ENCODE measurements around the gene BTBD2.
"Not testable (repeated sequence)": the region's sequence is repeated elsewhere in the genome, so short reads cannot be mapped to it uniquely, and the experiment has no call there.

The BTBD2 gene

DNA sequence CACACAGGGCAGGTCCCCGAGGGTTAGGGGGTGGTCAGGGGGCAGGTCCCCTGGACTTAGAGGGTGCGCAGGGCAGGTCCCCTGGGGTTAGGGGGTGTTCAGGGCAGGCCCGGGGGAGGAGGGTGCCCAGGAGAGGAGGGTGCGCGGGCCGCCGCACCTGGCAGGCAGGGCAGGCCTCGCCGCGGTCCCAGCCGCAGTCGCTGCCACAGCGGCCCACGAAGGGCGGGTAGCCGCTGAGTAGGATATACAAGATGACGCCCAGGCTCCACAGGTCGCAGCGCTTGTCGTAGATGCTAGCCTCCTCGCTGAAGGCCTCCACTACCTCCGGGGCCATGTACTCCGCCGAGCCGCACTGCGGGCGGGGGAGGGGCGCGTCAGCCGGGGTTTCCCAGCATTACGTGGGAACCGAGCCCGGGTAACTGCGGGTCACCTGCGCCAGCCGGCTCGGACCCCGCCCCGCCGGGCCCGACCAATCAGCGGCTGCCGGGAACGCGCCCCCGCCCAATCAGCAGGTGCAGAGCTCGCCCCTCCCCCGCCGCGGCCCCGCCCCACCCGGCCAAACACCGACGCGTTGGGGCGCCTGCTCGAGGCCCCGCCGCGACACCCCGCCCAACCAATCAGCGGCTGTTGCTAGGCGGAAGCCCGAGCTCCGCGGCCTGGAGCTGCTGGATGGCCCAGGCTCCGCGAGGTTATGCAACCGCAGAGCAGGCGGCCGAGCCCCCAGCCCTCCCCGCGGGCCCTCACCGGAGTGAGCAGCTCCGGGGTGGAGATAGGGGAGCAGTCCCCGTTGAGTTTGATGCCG, 26.4 kb upstream of the BTBD2 start:
- no peak overlapping the region for H3K4me3 ChIP-seq (ENCODE audit: low read depth, low read length)
- peak; percentile 77 for DNase-seq (ENCODE audit: low read depth)

DNA sequence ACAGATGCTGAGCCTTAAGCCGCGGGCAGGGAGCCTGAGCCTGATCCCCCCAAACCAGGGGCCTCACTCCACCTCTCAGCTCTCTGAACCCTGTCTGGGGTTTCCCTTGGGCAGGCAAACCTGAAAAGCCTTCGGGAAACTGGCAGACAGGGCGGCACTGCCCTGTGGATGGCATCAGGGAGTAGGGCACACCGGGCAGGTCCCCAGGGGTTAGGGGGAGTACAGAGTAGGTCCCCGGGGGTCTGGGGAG, 25.8 kb upstream of the BTBD2 start:
- H3K4me3 ChIP-seq (ENCODE audit: low read depth, low read length), result no peak overlapping the region
- DNase-seq (ENCODE audit: low read depth), result no peak

DNA sequence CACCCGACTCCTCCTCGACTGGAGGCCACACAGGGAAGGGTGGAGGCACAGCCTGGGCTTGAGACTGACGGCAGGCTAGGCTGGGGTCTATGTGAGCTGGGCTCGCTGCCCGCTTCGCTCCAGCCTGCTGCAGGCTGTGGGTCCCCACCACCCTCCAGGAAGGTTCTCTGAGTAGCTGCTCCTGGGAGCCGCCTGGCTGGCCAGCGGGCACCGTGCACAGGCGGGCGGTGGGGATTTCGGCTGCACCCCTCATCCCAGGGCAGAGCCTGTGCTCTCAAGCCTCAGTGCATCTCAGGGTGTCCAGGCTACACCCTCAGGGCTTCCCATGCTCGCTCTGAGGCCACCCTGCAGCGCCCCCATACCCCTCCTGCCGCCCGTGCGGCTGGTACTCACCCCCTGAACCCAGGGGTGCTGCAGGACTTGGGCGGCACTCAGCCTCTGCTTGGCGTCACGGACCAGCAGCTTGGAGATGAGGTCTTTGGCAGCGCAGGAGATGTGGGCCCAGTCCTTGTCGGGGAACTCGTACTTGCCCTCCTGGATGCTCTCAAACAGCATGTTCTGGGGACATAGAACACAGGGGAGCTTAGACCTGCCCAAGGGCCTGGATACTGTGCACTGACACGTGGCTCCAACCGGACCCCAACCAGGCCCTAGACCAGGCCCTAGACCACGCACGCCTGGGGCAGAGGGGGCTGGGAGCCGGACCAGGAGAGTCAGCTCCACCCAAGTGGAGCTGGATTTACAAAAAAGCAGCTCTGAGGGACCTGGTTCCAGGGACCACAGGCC, 25.3 kb upstream of the BTBD2 start:
- no peak for DNase-seq (ENCODE audit: low read depth)
- no peak overlapping the region for H3K4me3 ChIP-seq (ENCODE audit: low read depth, low read length)

DNA sequence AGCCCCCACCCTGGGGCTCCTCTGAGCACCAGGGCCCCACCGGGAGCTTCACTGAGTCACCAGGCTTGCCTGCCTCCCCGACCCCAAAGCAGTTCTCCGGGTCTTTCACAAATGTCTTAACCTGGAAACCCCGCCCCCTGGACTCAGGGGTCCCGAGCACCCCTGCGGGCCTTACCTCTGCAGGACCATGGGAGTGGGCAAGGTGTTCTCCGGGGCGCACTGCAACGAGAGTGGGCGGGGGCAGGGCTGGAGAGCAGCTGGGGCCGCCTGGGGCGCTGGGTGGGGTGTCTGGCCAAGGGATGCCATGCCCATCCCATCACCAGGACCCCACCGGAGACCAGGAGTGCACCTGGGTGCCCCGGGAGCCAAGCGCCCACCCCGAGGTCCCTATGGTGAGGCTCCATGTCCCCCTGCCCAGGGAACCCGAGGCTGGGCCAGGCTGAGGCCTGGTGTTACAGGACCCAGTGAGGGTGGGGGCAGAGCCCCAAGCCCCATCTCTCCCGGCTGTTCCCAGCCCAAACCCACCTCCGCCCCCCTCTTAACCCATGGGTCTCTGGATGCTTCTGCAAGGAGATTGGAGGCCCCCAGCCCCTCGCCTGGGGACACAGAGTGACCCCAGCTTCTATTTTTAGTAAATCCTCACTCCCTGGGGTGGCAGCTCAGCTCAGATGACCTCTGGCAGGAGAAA, 24.6 kb upstream of the BTBD2 start:
- DNase-seq (ENCODE audit: low read depth), result no peak
- H3K4me3 ChIP-seq (ENCODE audit: low read depth, low read length), result no peak overlapping the region

DNA sequence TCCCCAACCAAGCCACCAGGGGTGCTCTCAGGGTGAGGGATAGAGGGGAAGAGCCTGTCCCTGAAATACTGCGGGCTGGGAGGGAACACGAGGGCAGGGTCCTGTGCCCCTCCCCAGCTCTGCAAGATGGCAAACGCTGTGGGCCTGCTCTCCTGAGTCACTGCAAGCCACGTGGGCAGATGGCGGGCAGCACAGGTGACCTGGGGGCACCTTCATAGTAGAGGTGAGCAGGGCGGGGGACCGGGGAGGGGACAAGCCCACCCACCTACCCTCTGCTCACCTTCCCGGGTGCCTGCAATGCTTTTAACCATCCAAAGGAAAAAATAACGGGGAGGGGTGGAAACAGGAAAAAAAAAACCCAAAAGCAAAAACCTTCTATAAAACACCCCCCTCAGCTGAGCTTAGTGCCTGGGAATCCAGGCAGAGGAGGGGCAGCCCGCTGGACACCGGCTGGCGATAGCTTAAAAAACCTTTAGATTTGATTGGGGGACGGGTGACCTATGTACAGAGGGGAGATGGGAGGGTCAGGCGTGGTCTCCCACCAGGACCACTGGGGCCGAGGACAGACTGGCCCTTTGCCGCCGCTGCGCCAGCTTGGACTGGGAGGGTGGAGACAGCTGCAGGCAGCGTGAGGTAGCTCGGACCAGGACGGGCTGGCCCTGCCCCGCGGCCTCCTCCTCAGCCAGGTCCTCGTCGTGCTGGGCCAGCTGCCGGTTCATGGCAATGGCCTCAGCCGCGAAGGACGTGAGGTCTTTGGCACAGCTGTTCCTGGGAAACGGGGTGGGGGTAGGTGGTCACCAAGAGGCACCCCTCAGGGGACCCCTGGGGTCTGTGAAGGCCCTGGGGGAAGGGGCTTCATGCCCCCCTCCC, 23.8 kb upstream of the BTBD2 start:
- no peak overlapping the region for H3K4me3 ChIP-seq (ENCODE audit: low read depth, low read length)
- no peak for DNase-seq (ENCODE audit: low read depth)

DNA sequence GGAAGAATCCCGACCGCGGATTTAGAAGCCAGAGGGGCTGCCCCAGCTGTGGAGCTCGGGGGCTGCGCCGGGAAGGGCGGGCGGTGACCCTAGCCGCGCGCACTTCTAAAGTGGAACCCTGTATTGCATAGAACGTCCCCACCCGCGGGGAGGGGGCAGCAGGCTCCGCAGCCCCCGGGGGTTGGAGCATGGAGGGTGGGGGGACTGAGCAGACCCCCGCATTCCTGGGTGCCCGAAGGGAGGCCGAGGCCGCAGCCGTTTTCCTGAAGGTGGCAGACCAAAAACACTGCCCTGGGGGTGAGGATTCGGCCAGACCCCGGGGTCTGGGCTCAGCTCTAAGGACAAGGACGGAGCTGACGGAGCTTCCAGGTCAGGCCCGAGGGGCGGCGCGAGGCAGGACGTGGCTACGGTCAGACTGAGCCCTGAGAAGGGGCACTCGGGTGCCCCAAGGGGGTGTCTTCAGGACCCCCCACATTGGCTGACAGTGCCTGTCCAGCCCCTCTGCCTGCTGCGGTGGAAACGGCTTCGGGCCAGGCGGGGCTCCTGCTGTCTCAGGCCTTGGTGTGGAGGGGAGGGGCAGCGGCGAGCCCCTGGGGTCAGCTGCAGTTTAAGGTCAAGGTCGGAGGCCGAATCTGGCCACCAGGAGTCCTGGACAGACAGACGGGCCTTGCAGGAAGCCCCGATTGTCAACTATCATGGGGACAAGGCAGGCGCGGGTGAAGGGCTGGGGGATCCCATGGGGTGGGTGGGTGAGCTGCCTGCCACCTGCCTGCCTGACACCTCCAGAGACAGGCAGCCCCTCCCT, 23.0 kb upstream of the BTBD2 start:
- no peak overlapping the region for H3K4me3 ChIP-seq (ENCODE audit: low read depth, low read length)
- no peak for DNase-seq (ENCODE audit: low read depth)

DNA sequence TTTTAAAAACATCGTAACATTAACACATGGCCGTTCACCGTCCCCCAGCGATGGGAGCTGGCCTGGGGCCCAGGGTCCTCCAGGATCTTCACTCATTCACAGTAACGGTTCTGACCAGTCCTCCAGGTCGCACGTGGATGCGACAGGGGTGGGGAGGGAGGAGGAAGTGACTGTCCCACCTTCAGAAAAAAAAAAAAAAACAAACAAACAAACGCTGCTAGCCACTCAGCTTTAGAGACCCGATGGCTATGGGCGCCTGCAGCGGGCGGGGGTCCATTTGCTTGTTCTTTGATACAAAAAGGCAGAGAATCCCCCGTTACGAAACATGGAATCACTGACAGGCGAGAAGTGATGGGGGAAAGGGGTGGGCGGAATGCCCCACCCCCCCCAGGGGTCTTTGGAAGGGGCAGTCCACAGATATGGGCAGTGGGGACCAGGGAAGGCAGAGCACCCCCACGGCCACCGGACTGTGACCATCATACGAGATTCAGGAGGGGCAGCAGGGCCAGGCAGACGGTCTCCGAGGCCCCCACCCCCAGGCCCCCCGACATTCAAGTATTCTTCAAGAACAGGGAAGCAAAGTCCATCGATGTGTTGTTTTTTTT, 22.2 kb upstream of the BTBD2 start:
- no peak overlapping the region for H3K4me3 ChIP-seq (ENCODE audit: low read depth, low read length)
- no peak for DNase-seq (ENCODE audit: low read depth)

DNA sequence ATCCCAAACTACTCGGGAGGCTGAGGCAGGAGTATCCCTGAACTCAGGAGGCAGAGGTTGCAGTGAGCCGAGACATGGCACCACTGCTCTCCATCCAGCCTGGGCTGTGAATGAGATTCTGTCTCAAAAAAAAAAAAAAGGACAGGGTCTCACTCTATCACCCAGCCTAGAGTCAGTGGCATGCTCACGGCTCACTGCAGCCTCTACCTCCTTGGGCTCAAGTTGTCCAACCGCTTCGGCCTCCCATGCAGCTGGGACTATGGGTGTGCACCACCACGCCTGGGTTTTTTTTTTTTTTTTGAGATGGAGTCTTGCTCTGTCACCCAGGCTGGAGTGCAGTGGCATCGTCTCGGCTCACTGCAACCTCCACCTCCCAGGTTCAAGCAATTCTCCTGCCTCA, 20.9 kb upstream of the BTBD2 start:
- no peak overlapping the region for H3K4me3 ChIP-seq (ENCODE audit: low read depth, low read length)
- no peak for DNase-seq (ENCODE audit: low read depth)

DNA sequence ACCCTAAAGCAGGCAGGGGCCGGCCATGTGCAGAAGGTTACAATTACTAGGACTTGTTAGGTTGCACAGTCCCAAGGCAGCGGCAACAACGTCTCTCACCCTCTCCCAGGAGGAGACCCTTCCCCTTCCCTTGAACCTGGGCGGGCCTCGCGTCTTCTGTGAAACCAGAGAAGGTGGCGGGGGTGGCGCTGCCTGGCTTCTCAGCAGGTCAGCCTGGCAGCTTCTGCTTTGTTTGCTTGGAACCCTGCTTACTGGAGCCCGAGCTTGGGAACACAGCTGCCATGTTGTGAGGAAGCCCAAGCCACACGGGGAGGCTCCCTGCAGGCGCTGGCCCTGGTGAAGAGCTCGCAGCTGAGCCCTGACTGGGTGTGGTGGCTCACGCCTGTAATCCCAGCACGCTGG, 20.1 kb upstream of the BTBD2 start:
- DNase-seq (ENCODE audit: low read depth), result no peak
- no peak overlapping the region for H3K4me3 ChIP-seq (ENCODE audit: low read depth, low read length)

DNA sequence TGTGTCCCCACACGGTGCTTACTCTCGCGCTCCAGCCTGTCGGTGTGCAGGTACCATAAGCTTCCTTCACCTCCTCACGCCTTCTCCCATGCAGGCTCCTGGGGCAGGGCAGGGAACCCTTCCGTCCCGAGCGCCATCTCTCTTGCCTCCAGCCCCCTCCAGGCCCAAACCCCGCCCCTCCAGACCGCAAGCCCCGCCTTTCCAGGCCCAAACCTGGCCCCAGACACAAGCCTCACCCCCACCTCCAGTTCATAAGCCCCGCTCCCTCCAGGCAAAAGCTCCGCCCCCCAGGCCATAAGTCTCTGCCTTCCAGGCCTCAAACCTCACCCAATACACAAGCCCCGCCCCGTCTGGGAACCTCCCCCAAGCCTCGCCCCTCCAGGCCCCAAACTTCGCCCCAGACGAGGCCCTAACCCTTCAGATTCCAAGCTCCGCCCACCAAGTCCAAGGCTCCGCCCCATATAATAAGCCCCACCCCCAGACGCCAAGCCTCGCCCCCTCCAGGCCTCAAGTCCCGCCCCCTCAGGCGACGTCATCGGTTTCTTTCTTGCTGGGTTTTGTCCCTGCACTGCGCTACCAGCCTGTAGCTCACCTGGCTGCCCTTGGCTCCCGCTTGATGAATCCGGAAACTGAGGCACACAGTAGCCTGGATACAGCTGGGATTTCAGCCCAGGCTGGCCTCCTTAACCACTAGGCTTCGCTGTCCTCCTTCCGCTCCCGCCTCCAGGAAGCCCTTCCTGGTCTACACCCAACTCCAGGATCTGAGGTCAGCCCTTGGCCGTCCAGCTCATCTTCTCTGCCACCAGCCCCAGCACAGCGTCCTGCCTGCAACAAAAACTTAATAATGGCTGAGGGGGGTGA, 19.4 kb upstream of the BTBD2 start:
- DNase-seq (ENCODE audit: low read depth), result no peak
- no peak overlapping the region for H3K4me3 ChIP-seq (ENCODE audit: low read depth, low read length)

DNA sequence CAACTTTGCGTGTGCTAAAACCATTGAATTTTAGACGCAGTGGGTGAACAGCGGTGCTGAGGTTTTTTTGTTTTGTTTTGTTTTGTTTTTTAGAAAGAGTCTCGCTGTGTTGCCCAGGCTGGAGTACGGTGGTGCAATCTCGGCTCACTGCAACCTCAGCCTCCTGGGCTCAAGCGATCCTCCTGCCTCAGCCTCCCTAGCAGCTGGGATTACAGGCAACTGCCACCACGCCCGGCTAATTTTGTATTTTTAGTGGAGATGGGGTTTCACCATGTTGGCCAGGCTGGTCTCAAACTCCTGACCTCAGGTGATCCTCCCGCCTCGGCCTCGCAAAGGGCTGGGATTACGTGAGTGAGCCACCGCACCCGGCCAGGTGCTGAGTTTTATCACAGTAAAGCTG, 18.7 kb upstream of the BTBD2 start:
- not testable (repeated sequence) for DNase-seq (ENCODE audit: low read depth); H3K4me3 ChIP-seq (ENCODE audit: low read depth, low read length)

DNA sequence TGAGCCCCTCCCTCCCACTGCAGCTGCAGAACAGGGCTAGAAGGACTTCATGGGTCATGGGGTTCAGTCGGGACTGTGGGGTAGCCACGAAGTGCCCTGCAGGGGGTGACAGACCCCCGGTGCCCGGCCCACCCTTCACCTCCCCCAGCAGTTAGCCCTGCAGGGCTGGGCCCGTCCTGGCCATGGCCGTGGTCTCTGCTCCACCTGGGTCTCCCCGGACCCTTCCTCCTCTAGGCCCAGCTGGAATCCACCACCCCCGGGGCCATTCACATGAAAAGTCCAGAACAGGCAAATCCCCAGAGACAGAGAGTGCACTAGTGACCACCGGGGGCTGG, 18.3 kb upstream of the BTBD2 start:
- H3K4me3 ChIP-seq (ENCODE audit: low read depth, low read length), result no peak overlapping the region
- no peak for DNase-seq (ENCODE audit: low read depth)

DNA sequence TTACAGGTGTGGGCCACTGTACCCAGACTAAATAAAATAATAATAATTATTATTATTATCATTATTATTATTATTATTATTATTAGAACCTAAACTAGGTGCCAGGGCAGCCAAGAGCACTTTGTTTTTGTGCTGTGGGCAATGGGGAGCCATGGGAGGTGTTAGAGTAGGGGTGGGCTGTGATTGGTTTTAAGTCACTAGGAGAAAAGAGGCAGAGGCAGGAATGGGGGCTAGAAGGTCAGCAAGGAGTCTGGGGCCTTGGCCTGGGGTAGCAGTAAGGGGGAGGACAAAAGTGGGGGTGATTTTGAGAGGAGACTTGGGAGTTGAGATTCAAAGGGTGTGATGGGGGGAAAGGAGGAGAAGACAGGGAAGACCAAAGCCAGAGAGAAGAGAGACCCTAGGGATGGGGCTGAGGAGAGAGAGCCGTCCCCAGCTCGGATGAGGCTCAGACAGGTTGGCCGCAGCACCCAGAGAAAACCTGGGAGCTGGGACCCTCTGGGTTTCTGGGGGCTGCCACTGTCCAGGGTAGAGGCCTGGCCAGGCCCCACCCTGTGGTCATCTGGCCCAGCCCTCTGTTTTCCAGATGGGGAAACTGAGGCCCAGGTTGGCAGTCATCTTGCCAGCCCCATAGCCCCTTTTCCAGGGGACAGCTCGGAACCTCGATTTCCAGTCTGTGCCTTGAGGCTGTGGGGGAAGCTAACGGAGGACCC, 17.8 kb upstream of the BTBD2 start:
- DNase-seq (ENCODE audit: low read depth), result no peak
- H3K4me3 ChIP-seq (ENCODE audit: low read depth, low read length), result no peak overlapping the region

DNA sequence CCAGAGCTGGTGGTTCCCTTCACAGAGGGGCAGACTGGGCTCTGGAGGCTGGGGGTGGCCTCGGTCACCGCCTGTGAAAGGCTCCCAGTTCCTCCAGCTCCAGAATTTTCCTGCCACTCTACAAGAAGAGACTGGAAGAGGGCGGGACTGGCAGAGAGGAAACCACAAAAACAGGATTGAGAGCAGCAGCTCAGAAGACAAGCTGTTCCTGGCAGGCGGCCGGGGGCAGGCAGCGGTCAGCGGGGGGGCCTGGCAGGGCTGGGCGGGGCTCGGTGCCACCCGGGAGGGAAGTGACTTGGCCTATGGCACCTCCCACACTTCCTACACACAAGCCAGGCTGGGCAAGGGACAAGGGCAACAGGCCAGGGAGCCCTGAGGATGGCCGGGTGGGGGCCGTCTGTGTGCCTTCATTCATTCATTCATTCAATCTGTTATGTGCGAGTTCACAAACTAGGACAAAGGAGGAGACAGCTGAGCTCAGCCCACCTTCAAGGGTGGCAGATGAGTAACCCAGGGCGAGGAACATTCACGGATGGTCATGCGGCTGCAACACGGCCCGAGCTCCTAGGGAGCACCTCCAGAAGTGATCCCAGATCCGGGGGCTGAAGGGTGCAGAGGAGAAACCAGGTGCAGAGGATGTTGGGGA, 16.9 kb upstream of the BTBD2 start:
- DNase-seq (ENCODE audit: low read depth), result peak; percentile 67
- H3K4me3 ChIP-seq (ENCODE audit: low read depth, low read length), result no peak overlapping the region

DNA sequence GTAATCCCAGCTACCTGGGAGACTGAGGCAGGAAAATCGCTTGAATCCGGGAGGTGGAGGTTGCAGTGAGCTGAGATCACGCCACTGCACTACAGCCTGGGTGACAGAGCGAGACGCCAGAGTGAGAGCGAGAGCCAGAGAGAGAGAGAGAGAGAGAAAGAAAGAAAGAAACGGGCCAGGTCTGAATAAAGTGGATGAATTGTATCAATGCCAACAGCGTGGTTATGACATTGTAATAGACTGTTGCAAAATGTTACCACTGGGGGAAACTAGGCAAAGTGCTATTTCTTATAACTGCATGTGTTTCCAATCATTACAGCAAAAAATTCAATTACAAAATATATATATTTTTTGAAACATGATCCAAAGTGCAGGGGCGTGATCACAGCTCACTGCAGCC, 11.8 kb upstream of the BTBD2 start:
- no peak overlapping the region for H3K4me3 ChIP-seq (ENCODE audit: low read depth, low read length)
- peak; percentile 68 for DNase-seq (ENCODE audit: low read depth)

DNA sequence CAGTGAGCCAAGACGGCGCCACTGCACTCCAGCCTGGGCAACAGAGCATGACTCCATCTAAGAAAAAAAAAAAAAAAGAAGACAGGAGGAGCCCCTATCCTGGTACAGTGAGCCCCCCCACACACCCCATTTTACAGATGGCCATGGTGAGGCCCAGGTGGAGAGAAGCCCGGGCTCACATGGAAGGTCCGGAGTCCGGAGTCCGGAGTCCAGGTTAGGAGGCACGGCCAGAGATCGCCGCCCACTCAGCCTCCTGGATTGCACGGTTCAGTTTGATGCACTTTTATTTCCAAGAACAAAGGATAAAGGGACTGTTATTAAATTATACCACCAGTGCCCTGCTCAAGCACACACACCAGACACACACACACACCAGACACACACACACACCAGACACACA, 11.3 kb upstream of the BTBD2 start:
- DNase-seq (ENCODE audit: low read depth), result no peak

DNA sequence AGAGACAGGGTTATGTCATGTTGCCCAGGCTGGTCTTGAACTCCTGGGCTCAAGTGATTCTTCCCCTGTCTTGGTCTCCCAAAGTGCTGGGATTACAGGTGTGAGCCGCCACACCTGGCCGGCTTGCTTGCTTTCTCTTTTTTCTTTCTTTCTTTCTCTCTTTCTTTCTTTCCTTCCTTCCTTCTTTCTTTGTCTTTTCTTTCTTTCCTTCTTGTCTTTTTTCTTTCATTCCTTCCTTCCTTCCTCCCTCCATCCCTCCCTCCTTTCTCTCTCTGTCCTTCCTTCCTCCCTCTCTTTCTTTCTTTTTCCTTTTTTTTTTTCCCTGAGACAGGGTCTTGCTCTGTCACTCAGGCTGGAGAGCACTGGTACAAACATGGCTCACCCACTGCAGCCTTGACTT, 6.8 kb upstream of the BTBD2 start:
- no peak for DNase-seq (ENCODE audit: low read depth)
- no peak overlapping the region for H3K4me3 ChIP-seq (ENCODE audit: low read depth, low read length)

More for the DNA sequence above, 11.3 kb upstream of the BTBD2 start:
- H3K4me3 ChIP-seq (ENCODE audit: low read depth, low read length), result no peak overlapping the region

Data from skeletal muscle cell (primary cell).